ENCODE data around the gene RABEP1.
"Not testable (repeated sequence)": the region's sequence is repeated elsewhere in the genome, so short reads cannot be mapped to it uniquely, and the experiment has no call there.

Gene RABEP1
- 106 reads per million, percentile 84 among the genes with 10 or more reads in this experiment for total RNA-seq

DNA sequence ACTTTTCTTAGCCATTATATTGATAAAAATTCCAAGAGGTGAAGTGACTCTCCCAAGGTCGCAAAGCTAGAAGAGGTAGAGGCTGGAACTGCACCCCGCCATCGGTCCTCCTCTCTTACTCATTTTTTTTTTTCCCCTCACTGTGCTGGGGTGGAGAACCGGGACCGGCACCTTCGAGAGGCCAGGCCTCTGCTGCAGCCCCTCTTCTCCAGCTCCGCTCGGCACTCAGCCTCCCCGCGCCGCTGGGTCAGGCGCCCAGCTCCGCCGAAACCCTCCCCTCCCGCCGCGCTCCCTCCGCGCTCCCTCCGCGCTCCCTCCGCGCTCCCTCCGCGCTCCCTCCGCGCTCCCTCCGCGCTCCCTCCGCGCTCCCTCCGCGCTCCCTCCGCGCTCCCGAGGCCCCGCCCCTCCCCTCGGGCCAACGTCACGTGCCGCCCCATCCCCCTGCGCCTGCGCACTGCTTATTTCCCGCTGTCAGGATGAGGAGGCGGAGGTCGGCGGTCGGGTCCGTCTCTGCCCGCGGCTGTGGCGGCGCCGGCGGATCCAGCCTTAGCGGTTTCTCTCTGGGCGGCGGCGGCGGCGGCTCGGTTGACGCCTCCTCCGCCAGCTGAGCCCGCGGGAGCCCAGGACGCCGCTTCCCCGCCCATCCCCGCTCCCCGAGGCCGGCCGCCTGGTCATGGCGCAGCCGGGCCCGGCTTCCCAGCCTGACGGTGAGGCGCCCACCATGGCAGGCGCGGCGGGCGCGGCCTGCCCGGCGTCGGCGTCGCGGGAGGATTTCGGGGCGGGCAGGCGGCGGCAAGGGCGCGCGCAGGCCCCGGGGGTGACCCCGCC lies at the start of gene RABEP1:
Gene RABEP1 (plus strand): TSS at position 471 of the 828 bp plus-strand sequence. CDS start 203 bp downstream, at position 674.
- peak; percentile 88 for DNase-seq

GRCh38 chr17:5233492-5233891 lies 48.6 kb upstream of the RABEP1 start:
- not testable (repeated sequence) for DNase-seq

GRCh38 chr17:5234645-5235576 lies 47.2 kb upstream of the RABEP1 start, which contains the start of gene SCIMP:
Gene SCIMP, minus strand, starts transcription at chr17:5234860. Its CDS starts 105 bp downstream, at chr17:5234755.
- no peak for DNase-seq

DNA sequence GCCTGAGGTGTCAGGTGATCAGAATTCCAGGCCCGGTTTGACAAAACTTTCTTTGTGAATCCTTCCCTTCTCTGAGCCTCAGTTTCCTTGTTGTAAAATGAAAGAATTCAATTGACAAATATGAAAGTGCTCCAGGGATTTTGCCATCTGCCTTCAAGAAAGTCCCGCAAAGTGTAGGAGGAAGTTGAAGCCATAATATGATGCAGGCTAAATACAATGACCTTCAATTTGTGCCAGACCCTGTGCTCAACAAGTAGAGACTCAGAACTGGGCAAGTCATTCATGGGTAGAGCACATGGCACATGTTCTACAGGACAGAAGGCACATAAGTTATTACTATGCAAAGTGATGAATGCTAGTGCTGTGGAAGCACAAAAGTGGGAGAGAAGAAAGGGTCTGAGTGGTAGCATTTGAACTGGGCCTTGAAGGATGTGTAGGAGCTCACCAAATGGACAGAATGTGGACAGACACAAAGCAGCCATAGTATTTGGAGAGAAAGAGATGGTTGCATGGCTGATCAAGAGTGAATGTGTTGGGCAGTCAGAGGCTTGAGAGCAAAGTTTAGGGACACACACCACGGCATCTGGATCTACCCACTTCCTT lies 45.0 kb upstream of the RABEP1 start:
- DNase-seq, result no peak

GRCh38 chr17:5237541-5238016 lies 44.5 kb upstream of the RABEP1 start:
- DNase-seq, result no peak

- no peak for DNase-seq
Measured at GRCh38 chr17:5238333-5238732, 43.8 kb upstream of the RABEP1 start.

GRCh38 chr17:5239769-5240168 lies 42.3 kb upstream of the RABEP1 start:
- DNase-seq, result not testable (repeated sequence)

GRCh38 chr17:5241861-5242671 lies 40.0 kb upstream of the RABEP1 start:
- no peak for DNase-seq

GRCh38 chr17:5247621-5248020 lies 34.5 kb upstream of the RABEP1 start:
- DNase-seq, result no peak

DNA sequence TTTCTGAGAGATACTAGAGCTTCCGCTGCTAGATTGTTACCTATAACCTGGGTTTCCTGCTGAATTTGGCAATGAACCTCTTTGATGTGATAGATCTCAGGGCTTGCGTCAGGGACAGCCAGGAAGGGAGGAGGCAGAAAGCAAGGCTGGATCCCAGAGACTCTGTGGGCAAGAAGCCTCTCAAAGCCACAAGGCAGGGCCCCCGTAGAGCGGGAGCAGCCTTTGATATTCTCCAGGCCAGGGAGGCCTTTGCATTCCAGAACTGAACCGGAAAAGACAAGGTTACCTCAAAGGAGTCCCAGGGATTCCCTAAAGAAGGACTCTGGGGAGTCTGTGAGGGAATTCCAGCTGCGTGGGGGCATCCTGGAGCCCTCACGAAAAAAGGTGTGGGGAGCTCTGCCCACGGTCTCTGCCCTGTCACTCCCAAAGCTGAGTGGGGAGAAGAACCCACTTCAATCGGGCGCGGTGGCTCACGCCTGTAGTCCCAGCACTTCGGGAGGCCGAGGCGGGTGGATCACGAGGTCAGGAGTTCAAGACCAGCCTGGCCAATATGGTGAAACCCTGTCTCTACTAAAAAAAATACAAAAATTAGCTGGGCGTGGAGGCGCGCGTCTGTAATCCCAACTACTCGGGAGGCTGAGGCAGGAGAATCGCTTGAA lies 33.1 kb upstream of the RABEP1 start:
- DNase-seq, result no peak

DNA sequence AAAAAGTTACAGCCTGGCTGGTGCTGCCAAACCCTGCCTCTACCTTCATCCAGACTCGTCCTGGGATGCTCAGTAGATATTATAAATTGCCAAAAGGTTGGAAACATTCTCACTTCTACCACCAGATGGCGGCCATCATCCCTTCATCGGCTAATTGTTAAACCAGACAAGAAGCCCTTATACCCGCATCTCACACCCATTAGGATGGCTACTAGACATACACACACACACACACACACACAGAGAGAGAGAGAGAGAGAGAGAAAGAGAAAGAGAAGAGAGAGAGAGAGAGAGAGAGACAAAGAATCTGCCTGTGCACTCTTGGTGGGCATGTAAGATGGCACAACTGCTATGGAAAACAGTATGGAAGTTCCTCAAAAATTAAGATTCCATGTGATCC lies 32.5 kb upstream of the RABEP1 start:
- peak; percentile 46 for DNase-seq

GRCh38 chr17:5254414-5254813 lies 27.7 kb upstream of the RABEP1 start:
- DNase-seq, result no peak

- no peak for DNase-seq
Measured at GRCh38 chr17:5254903-5255521, 27.1 kb upstream of the RABEP1 start.

GRCh38 chr17:5257124-5257523 lies 25.0 kb upstream of the RABEP1 start:
- DNase-seq, result no peak

DNA sequence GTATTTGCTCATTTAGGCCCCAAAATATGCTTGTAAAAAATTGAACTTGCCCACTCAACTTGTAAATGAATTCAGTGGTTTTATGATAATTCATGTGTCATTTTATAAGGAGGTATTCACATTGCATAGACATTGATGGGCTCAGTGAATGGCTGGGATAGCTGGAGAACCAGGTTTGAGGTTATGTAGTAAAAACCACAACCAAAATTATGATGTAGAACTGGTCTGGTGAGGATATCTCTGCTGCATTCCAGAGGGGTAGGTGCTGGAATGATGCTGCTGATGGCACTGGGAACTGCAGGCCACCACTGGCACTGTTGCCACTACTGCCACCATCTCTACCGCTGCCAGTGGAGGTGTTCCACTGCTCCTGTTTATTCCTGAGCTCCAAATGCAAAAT lies 21.5 kb upstream of the RABEP1 start:
- DNase-seq, result no peak

GRCh38 chr17:5262416-5262991 lies 19.6 kb upstream of the RABEP1 start:
- no peak for DNase-seq

DNA sequence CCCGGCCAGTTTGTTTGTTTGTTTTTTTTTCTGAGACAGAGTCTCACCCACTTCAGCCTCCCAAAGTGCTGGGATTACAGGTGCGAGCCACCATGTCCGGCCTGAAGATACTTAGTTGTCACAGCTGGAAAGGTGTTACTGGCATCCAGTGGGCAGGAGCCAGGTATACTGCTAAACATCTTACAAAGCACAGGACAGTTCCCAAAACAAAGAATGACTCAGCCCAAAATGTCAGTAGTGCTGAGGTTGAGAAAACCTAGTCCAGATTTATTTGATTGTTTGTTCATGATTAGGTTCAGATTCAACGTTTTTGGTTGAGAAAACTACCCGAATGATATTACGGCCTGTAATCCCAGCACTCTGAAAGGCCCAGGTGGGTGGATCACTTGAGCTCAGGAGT lies 18.6 kb upstream of the RABEP1 start:
- no peak for DNase-seq

DNA sequence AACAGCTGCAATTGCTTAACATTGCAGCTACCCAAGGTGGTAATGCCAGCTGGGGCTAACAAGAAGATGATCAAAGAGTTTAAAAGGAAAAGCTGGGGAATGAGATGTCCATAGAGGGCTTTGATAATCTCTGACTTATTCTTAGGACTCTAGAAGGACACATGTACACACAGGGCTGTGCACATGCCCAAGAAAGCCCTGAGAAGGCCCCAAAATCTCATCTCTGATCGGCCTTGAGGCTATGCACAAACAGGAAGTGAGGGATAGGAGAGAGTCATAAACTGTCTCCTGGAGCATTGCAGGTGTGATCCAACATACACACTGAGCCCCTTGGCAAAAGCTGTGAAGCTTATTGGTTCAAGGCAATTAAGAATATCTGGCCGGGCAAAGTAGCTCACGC lies 17.2 kb upstream of the RABEP1 start:
- DNase-seq, result no peak

GRCh38 chr17:5269241-5269960 lies 12.7 kb upstream of the RABEP1 start:
- no peak for DNase-seq

DNA sequence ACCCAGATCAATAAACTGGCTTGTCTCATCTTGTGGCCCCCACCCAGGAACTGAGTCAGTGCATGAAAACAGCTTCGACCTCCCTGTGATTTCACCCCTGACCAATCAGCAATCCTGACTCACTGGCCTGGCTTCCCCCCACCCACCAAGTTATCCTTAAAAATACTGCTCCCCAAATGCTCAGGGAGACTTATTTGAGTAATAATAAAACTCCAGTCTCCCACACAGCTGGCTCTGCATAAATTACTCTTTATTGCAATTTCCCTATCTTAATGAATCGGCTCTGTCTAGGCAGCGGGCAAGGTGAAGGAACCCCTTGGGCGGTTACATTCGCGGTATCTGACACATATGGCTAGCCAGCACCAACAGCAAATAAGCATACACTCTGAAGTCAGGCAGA lies 9.8 kb upstream of the RABEP1 start:
- no peak for DNase-seq

All from effector CD4-positive, alpha-beta T cell (primary cell).